HCT116 (cell line): ENCODE measurements around the gene CD83.

ENCODE experiments used
- POLR2A ChIP-seq: IDR thresholded peaks from 2 replicates; pipeline ENCODE4 v1.7.0; 2011; ENCODE audit warnings: borderline replicate concordance; ENCODE audit not compliant: insufficient read depth, insufficient read length; ENCODE audit errors: extremely low read depth
- POLR2AphosphoS5 ChIP-seq: IDR thresholded peaks from 2 replicates; pipeline ENCODE4 v1.6.1; 2011; ENCODE audit warnings: mild to moderate bottlenecking, low read depth, low read length, moderate library complexity
- SIN3A ChIP-seq: IDR thresholded peaks from 2 replicates; pipeline ENCODE4 v1.6.1; 2012; ENCODE audit warnings: low read depth
- SRF ChIP-seq: IDR thresholded peaks from 2 replicates; pipeline ENCODE4 v1.6.1; 2012; ENCODE audit warnings: low read depth
- YY1 ChIP-seq: IDR thresholded peaks from 2 replicates; pipeline ENCODE4 v1.6.1; 2011; ENCODE audit warnings: low read length, low read depth, moderate library complexity, mild to moderate bottlenecking; ENCODE audit not compliant: insufficient replicate concordance; ENCODE audit errors: extremely low read depth
- ZFX ChIP-seq: fragments of 450-650 bp; IDR thresholded peaks from 2 replicates; pipeline ENCODE4 v1.6.1; 2017
- TF ChIP-seq, protein P1 (sequence below), 3 experiments: fragments of 200-600 bp in 1 of 3; sonication (generic) in 1 of 3; IDR thresholded peaks in 2 of 3; conservative IDR thresholded peaks in 1 of 3; 2 replicates each; pipeline ENCODE4 v1.5.1; 2012 to 2017; ENCODE audit warnings: low read depth in 2 of 3, low read length in 2 of 3, antibody characterized with exemption in 1 of 3, borderline replicate concordance in 1 of 3, control low read depth in 1 of 3, mild to moderate bottlenecking in 1 of 3, mixed read lengths in 1 of 3, mixed run types in 1 of 3, moderate library complexity in 1 of 3; ENCODE audit not compliant: insufficient read depth in 1 of 3
- TF ChIP-seq, protein P2 (sequence below): IDR thresholded peaks from 2 replicates; pipeline ENCODE4 v1.6.1; 2012
- TF ChIP-seq, protein P3 (sequence below): IDR thresholded peaks from 2 replicates; pipeline ENCODE4 v1.6.1; 2012

DNA sequence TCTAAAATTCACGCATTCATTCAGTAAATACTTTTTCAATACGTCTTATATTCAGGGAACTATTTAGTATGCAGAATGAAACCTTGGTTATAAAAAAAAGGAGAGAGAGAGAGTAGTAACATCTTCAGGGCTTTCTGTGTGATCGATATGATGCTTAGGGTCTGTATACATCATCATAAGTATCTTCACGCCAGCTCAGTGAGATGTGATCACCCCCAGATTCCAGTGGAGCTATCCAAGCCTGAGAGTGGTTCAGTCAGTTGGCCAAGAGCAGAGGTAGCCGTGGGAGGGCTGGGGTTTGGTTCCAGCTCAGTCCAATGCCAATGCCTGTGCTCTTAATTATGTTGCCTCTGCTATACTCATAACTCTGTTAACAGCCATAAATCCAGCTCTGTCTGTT lies 8.6 kb downstream of the CD83 start:
- TF ChIP-seq, protein P1, sequence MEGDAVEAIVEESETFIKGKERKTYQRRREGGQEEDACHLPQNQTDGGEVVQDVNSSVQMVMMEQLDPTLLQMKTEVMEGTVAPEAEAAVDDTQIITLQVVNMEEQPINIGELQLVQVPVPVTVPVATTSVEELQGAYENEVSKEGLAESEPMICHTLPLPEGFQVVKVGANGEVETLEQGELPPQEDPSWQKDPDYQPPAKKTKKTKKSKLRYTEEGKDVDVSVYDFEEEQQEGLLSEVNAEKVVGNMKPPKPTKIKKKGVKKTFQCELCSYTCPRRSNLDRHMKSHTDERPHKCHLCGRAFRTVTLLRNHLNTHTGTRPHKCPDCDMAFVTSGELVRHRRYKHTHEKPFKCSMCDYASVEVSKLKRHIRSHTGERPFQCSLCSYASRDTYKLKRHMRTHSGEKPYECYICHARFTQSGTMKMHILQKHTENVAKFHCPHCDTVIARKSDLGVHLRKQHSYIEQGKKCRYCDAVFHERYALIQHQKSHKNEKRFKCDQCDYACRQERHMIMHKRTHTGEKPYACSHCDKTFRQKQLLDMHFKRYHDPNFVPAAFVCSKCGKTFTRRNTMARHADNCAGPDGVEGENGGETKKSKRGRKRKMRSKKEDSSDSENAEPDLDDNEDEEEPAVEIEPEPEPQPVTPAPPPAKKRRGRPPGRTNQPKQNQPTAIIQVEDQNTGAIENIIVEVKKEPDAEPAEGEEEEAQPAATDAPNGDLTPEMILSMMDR (IDR thresholded peaks at IDR 0.05 in 2 of 3, conservative IDR thresholded peaks at IDR 0.05 in 1 of 3; ENCODE audit: borderline replicate concordance in 1 of 3, insufficient read depth in 1 of 3, low read depth in 2 of 3, low read length in 2 of 3) = no peak
- TF ChIP-seq POLR2AphosphoS5 = no peak
- TF ChIP-seq YY1 = no peak
- TF ChIP-seq, protein P2, sequence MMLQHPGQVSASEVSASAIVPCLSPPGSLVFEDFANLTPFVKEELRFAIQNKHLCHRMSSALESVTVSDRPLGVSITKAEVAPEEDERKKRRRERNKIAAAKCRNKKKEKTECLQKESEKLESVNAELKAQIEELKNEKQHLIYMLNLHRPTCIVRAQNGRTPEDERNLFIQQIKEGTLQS = no peak
- TF ChIP-seq ZFX = no peak
- no peak for TF ChIP-seq POLR2A
- TF ChIP-seq, protein P3, sequence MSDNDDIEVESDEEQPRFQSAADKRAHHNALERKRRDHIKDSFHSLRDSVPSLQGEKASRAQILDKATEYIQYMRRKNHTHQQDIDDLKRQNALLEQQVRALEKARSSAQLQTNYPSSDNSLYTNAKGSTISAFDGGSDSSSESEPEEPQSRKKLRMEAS = no peak
- TF ChIP-seq SIN3A = no peak
- no peak for TF ChIP-seq SRF
